DOHH2 (cell line): ENCODE results near the gene IRF2BP2.

Experiments used
- CTCF ChIP-seq: fragments of 200-600 bp; sonication (generic); IDR thresholded peaks from one replicate; pipeline ENCODE4 v1.5.1; 2014; ENCODE audit warnings: antibody characterized with exemption, mild to moderate bottlenecking, low read depth, low read length; ENCODE audit not compliant: poor library complexity, severe bottlenecking
- EZH2phosphoT487 ChIP-seq: fragments of 200-600 bp; sonication (generic); IDR thresholded peaks from 2 replicates; pipeline ENCODE4 v1.6.1; 2017; ENCODE audit warnings: borderline replicate concordance, mild to moderate bottlenecking, antibody characterized with exemption, low read length, moderate library complexity, mixed read lengths

GRCh38 chr1:234619794-234620247 is 9.8 kb upstream of the IRF2BP2 start:
- no peak for TF ChIP-seq CTCF
- no peak for TF ChIP-seq EZH2phosphoT487
